Endodermal cell (in vitro differentiated cells): ENCODE results near the gene ORC5. TPM values are rescaled to one million over a fixed set of nuclear protein-coding genes. Genes with fewer than 3 reads are reported as not detected.

Source experiments
- DNase-seq: peaks from one replicate; pipeline ENCODE4 v3.0.0-alpha.2; 2017
- H3K27ac ChIP-seq: 2 replicates; pipeline ENCODE4 v1.5.1; 2013; ENCODE audit warnings: mild to moderate bottlenecking, low read depth, low read length, moderate library complexity
- H3K27me3 ChIP-seq: 2 replicates; pipeline ENCODE4 v1.6.1; 2013; ENCODE audit warnings: mild to moderate bottlenecking, low read length, moderate library complexity; ENCODE audit not compliant: insufficient read depth, control insufficient read depth, poor library complexity, severe bottlenecking
- H3K36me3 ChIP-seq: 2 replicates; pipeline ENCODE4 v1.7.0; 2013; ENCODE audit warnings: mild to moderate bottlenecking, low read length, moderate library complexity; ENCODE audit not compliant: control insufficient read depth, insufficient read depth
- H3K4me1 ChIP-seq: one replicate; pipeline ENCODE4 v1.7.0; 2013; ENCODE audit warnings: low read length; ENCODE audit not compliant: control insufficient read depth, insufficient read depth
- H3K4me3 ChIP-seq: 2 replicates; pipeline ENCODE4 v1.5.1; 2013; ENCODE audit warnings: mild to moderate bottlenecking, low read length, moderate library complexity
- H3K9ac ChIP-seq: 2 replicates; pipeline ENCODE4 v1.6.1; 2013; ENCODE audit warnings: mild to moderate bottlenecking, low read length, moderate library complexity; ENCODE audit not compliant: poor library complexity, severe bottlenecking; ENCODE audit errors: extremely low read depth
- H3K9me3 ChIP-seq: 2 replicates; pipeline ENCODE4 v1.6.1; 2013; ENCODE audit warnings: mild to moderate bottlenecking, low read length, moderate library complexity; ENCODE audit not compliant: control insufficient read depth
- H3K27ac Mint-ChIP-seq: 2 replicates; pipeline ENCODE4 v1.8.0; 2020; ENCODE audit warnings: mixed read lengths
- H3K27me3 Mint-ChIP-seq: 2 replicates; pipeline ENCODE4 v1.8.0; 2021; ENCODE audit warnings: mild to moderate bottlenecking, mixed read lengths; ENCODE audit not compliant: insufficient read depth
- H3K36me3 Mint-ChIP-seq: 2 replicates; pipeline ENCODE4 v1.8.0; 2020; ENCODE audit warnings: low read depth, mixed read lengths
- H3K4me1 Mint-ChIP-seq: 2 replicates; pipeline ENCODE4 v1.8.0; 2020; ENCODE audit warnings: mixed read lengths
- H3K4me3 Mint-ChIP-seq: 2 replicates; pipeline ENCODE4 v1.8.0; 2020; ENCODE audit warnings: mild to moderate bottlenecking, moderate library complexity, mixed read lengths
- H3K9me3 Mint-ChIP-seq: 2 replicates; pipeline ENCODE4 v1.8.0; 2020; ENCODE audit warnings: mild to moderate bottlenecking, mixed read lengths
- CTCF ChIP-seq: fragments of 200-600 bp; sonication (generic); conservative IDR thresholded peaks from 2 replicates; pipeline ENCODE4 v1.5.0; 2021; ENCODE audit warnings: antibody characterized with exemption, mild to moderate bottlenecking
- WGBS, 2 experiments: methylation state at CpG; one replicate each; pipeline versions ENCODE4 v1.1.5 to v1.1.7; 2013; ENCODE audit warnings: missing lambda C conversion rate in 2 of 2, mixed read lengths in 1 of 2; ENCODE audit not compliant: insufficient coverage in 1 of 2, insufficient read length in 1 of 2; 5-methylcytosine and 5-hydroxymethylcytosine counted together
- total RNA-seq, 2 donors: library from RNA; stranded (reverse); fragmentation: NEBNext Ultra II Directional in 1 of 2; extraction: Animal tissue kit (Norgen Biotek cat#: 25700) in 1 of 2; gene quantifications; 2 replicates in 1 of 2; 3 replicates in 1 of 2; pipeline ENCODE4 v1.2.1, GENCODE V29; 2021

Gene ORC5
- total RNA-seq, 2 donors from 2014 or later: 22.5 to 22.7 TPM

DNA sequence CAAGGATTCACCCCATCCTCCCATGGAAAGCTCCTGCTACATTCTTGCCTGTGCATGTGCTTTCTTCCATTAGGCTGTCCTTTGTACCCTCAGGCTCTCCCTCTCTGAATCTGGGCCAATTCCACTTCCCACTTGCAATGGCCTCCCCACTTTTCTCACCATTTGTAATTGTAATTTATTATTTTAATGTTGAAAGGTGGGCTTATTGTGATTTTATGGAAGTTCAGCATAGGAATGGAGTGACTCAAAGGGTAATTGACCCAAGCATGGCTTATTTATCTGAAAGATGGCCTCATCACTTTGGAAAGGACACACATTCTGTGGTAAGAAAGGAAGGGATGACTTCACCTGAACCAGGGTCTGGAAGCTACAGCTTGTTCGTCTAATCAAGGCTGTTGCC is 46.9 kb upstream of the ORC5 start:
- H3K4me3 ChIP-seq: no peak overlapping the region
- no peaks in the 10 kb centered on the region for H3K4me1 ChIP-seq
- no peaks in the 10 kb centered on the region for H3K27me3 ChIP-seq
- TF ChIP-seq CTCF: no peak
- Mint-ChIP-seq H3K4me3 (no peak overlapping the region), H3K27me3 (peaks cover 4% of the 10 kb centered on the region), H3K4me1 (no peaks in the 10 kb centered on the region), H3K27ac (no peak overlapping the region), H3K9me3 (no peaks in the 10 kb centered on the region), H3K36me3 (no peaks in the 10 kb centered on the region)
- H3K27ac ChIP-seq: no peak overlapping the region
- 85% methylated on average over 1 of the region's 1 CpG; no CpG with 5 or more reads in 1 of the 2 experiments for WGBS, 2 experiments
- no peak for DNase-seq
- no peaks in the 10 kb centered on the region for H3K36me3 ChIP-seq
- H3K9ac ChIP-seq: no peak overlapping the region
- H3K9me3 ChIP-seq: no peaks in the 10 kb centered on the region

GRCh38 chr7:104252409-104253134 is 44.8 kb upstream of the ORC5 start:
- H3K36me3 ChIP-seq: no peaks in the 10 kb centered on the region
- Mint-ChIP-seq H3K4me1 (peaks cover 3% of the 10 kb centered on the region), H3K27me3 (peaks cover 4% of the 10 kb centered on the region), H3K9me3 (no peaks in the 10 kb centered on the region), H3K4me3 (no peak overlapping the region), H3K36me3 (no peaks in the 10 kb centered on the region), H3K27ac (no peak overlapping the region)
- H3K4me1 ChIP-seq: no peaks in the 10 kb centered on the region
- 81 to 83% methylated on average over 4 of the region's 4 CpGs for WGBS, 2 experiments
- no peaks in the 10 kb centered on the region for H3K9me3 ChIP-seq
- peak; percentile 68 for DNase-seq
- no peak overlapping the region for H3K4me3 ChIP-seq
- peak; percentile 68 for TF ChIP-seq CTCF
- no peak overlapping the region for H3K27ac ChIP-seq
- no peak overlapping the region for H3K9ac ChIP-seq
- no peaks in the 10 kb centered on the region for H3K27me3 ChIP-seq

DNA sequence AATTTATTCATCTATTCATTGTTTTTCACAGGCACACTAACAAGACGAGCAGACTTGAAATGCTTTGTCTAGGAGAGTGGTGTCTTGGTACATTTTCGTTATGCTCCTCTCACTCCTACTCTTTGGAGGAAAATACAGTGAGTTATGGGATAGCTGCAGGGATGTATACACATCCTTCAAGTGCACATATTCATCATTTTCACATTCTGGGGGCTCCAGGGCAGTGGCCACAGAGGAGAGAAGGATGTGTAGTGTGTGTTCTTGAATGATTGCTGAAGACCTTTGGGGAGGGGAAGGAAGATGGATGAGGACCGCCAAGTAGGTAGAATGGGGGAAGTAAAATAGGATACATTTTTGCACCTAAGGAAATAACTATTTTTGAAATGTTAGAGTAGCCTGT is 34.8 kb upstream of the ORC5 start:
- H3K27me3 Mint-ChIP-seq: peaks cover 22% of the 10 kb centered on the region
- Histone ChIP-seq H3K36me3 (no peaks in the 10 kb centered on the region), H3K4me3 (no peak overlapping the region), H3K9me3 (no peaks in the 10 kb centered on the region), H3K9ac (no peak overlapping the region), H3K4me1 (no peaks in the 10 kb centered on the region), H3K27me3 (peaks cover 18% of the 10 kb centered on the region), H3K27ac (peak overlapping the region; percentile 30)
- TF ChIP-seq CTCF: no peak
- H3K36me3 Mint-ChIP-seq: no peaks in the 10 kb centered on the region
- WGBS, 2 experiments: 90 to 100% methylated on average over 1 to 3 of the region's 3 CpGs
- H3K27ac Mint-ChIP-seq: no peak overlapping the region
- no peak overlapping the region for H3K4me3 Mint-ChIP-seq
- no peaks in the 10 kb centered on the region for H3K4me1 Mint-ChIP-seq
- DNase-seq: no peak
- H3K9me3 Mint-ChIP-seq: no peaks in the 10 kb centered on the region
